ENCODE results near the gene ARHGEF7.

The ARHGEF7 gene

DNA sequence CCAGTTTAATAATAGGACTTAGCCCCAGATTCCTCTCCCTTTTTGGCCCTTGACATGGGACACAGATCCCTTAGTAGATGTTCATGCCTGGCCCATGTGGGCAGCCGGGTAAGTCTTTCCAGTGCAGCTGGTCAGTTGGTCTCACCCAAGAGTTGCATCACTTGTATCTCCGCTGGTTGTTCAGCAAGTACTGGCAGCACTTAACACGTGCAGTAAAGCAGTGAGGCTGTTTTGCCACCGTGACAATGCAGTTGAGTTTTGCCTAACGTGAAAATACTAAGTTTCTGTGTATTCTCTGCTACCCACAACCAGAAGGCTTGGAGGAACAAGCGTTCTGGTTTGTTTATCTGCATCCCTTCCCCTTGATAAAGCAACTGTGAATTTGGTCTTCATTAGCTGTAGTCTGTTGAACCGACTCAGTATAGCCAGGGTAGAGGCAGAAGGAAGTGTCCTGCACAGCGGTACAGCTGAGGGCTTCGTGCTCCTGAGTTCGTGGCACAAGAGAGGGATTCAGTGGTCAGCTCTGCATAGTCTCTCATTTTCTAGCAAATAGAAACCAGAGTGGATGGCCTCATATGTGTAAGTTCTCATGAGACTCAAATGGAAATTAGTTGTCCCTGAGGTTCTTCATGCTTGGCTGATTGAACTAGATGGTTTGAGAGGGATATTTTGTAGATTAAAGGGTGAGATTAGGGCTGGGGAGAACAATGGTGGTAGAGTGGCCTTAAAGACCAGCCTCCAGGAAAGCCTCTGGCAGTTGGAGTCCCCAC, 50.3 kb downstream of the ARHGEF7 start:
- no peak overlapping the region for H3K4me3 ChIP-seq (replicated peaks; ENCODE audit: low read depth, low read length)
- no peak for DNase-seq (ENCODE audit: extremely low read depth, low read depth)
- TF ChIP-seq, protein P1, sequence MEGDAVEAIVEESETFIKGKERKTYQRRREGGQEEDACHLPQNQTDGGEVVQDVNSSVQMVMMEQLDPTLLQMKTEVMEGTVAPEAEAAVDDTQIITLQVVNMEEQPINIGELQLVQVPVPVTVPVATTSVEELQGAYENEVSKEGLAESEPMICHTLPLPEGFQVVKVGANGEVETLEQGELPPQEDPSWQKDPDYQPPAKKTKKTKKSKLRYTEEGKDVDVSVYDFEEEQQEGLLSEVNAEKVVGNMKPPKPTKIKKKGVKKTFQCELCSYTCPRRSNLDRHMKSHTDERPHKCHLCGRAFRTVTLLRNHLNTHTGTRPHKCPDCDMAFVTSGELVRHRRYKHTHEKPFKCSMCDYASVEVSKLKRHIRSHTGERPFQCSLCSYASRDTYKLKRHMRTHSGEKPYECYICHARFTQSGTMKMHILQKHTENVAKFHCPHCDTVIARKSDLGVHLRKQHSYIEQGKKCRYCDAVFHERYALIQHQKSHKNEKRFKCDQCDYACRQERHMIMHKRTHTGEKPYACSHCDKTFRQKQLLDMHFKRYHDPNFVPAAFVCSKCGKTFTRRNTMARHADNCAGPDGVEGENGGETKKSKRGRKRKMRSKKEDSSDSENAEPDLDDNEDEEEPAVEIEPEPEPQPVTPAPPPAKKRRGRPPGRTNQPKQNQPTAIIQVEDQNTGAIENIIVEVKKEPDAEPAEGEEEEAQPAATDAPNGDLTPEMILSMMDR (IDR thresholded peaks at IDR 0.05; ENCODE audit: low read depth, low read length, missing control alignments) = no peak

DNA sequence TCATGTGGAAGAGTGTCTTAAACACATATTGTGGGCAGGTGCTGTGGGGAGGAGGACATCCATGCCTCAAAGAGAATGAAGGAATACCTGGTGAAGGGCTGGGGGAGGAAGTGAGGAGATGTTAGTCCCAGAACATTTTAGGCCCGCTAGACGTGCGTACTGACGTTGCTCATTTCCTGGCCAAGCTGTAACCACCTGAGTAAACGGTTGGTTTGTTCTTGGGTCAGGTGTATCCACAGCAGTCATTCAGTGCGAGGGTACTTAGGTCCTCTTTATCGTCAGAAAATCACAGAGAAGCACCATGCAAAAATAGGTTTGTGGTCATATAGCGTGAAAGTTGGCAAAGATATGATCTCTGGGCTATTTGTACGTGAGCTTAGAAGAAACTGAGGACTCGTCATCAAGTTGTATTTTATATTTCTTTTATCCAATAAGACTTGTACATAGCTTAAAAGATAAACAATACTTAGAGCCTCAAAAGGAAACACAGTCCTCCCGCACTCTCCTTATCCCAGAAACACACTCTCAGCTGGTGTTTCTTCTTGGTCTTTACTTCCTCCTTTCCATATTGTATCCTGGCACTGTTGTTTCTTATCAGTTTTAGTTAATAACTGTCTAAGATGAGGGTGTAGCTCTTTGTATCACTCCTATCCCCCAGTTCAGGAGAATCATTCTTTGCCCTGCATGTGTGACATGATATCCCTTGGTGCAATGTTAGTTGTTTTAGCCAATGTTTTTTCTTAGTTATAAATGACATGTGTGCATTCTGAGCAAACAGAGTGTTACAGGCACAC, 52.0 kb downstream of the ARHGEF7 start:
- no peak for DNase-seq (ENCODE audit: extremely low read depth, low read depth)
- H3K4me3 ChIP-seq (replicated peaks; ENCODE audit: low read depth, low read length) = no peak overlapping the region
- TF ChIP-seq, protein P1 (IDR thresholded peaks at IDR 0.05; ENCODE audit: low read depth, low read length, missing control alignments) = no peak

DNA sequence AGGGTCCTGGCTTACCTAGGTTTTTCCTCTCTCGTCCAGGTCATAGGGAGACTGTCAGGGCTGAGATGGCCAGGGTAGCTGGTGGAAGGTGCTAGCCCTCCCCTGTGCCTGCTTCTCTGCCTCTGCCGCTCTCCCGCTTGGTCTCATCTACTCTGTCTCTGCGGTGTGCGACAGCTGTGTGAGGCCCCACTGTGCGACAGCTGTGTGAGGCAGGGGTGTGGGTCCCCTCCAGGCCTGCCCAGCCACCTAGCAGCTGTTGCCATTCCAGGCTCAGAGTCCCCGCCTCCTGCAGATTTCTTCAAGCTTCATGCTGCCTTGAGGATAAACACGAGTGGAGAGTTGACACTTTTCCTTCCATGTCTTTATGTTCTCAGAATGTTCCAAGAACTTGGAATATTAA, 53.0 kb downstream of the ARHGEF7 start:
- H3K4me3 ChIP-seq (replicated peaks; ENCODE audit: low read depth, low read length) = no peak overlapping the region
- TF ChIP-seq, protein P1 (IDR thresholded peaks at IDR 0.05; ENCODE audit: low read depth, low read length, missing control alignments) = no peak
- no peak for DNase-seq (ENCODE audit: extremely low read depth, low read depth)

DNA sequence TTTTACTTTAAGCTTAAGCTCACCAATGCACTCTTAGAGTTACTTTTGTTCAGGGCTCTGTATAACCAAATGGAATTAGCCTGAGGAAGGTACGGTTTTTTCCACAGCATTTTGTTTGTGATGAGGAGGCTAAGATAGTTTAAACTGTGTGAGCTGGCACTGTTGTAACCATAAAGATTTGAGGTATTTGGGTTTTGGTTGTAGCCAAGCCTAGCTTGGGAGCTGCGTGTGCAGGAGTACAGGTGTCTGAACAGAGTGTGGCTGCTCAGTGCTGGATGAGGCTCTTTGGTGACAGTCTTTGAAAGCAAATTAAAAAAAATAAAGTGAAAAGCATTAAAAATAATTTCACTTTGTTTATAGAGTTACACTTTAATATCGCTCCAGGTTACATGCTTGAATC, 56.0 kb downstream of the ARHGEF7 start:
- H3K4me3 ChIP-seq (replicated peaks; ENCODE audit: low read depth, low read length) = no peak overlapping the region
- TF ChIP-seq, protein P1 (IDR thresholded peaks at IDR 0.05; ENCODE audit: low read depth, low read length, missing control alignments) = no peak
- no peak for DNase-seq (ENCODE audit: extremely low read depth, low read depth)

DNA sequence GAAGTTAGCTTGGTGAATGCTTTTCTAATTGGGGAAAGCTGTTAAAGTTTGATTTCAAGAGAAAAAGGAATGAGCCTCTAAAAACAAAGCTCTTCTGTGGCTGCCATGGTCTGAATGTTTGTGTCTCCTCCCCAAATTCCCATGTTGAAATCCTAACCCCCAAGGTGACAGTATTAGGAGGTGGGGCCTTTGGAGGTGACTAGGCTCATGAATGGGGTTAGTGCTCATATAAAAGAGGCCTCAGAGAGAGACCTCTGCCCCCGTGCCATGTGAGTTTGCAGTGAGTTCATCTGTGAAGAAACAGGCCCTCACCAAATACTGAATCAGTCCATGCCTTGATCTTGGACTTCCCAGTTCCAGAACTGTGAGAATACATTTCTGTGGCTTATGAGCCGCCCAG, 56.5 kb downstream of the ARHGEF7 start:
- no peak overlapping the region for H3K4me3 ChIP-seq (replicated peaks; ENCODE audit: low read depth, low read length)
- TF ChIP-seq, protein P1 (IDR thresholded peaks at IDR 0.05; ENCODE audit: low read depth, low read length, missing control alignments) = no peak
- DNase-seq (ENCODE audit: extremely low read depth, low read depth) = no peak

DNA sequence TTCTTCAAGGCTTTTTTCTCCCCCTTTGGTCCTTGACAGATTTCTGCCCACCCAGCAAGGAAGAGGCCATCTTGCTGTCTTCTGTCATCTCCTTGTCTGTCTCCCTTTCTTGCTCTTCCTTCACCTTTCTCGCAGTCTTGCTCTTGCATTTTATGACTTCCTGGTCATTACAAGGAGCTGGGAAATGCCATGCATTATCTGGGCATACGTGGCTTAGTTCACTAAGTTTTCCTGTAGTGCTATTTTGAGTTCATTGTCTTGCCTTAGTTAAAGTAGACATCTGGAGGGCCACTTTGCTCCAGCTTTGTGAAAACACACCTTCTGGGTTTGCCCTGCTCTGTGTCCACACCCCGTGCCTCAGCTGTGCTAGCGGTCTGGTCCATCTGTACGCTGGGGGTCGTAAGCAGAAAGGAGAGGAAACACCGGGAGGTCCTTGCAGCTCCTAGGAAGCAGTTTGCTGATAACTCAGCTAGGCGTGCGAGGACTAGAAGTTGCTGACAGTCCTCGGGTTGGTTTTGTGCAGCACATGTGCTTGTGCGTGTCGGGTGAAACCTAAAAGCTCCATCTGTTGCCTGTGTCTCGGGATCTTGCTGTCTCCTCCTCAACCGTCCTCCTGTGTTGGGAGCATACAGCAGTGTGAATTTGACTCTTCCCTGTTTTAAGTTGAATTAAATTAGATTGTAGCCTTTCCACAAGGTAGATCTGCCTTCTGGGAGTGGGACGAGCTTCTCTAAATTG, 59.4 kb downstream of the ARHGEF7 start:
- no peak for DNase-seq (ENCODE audit: extremely low read depth, low read depth)
- no peak overlapping the region for H3K4me3 ChIP-seq (replicated peaks; ENCODE audit: low read depth, low read length)
- TF ChIP-seq, protein P1 (IDR thresholded peaks at IDR 0.05; ENCODE audit: low read depth, low read length, missing control alignments) = no peak

All from HFF-Myc (cell line).